Mucosa of rectum (tissue), 2 donors: ENCODE measurements around the gene SCN4A.
"Not testable (repeated sequence)": the region's sequence is repeated elsewhere in the genome, so short reads cannot be mapped to it uniquely, and the experiment has no call there.

ENCODE experiments used
- H3K27ac ChIP-seq, 2 donors: one replicate each; pipeline ENCODE4 v1.7.0; 2013; ENCODE audit warnings: inconsistent platforms in 2 of 2, low read depth in 2 of 2, low read length in 2 of 2
- H3K27me3 ChIP-seq, 2 donors: one replicate each; pipeline ENCODE4 v1.7.0; 2013; ENCODE audit warnings: low read length in 2 of 2; ENCODE audit not compliant: control insufficient read depth in 2 of 2, insufficient read depth in 2 of 2
- H3K36me3 ChIP-seq, 2 donors: one replicate each; pipeline ENCODE4 v1.7.0; 2013; ENCODE audit warnings: low read length in 2 of 2; ENCODE audit not compliant: control insufficient read depth in 2 of 2, insufficient read depth in 2 of 2
- H3K4me1 ChIP-seq, 2 donors: one replicate each; pipeline ENCODE4 v1.7.0; 2013; ENCODE audit warnings: low read length in 2 of 2, mild to moderate bottlenecking in 1 of 2; ENCODE audit not compliant: control insufficient read depth in 2 of 2, insufficient read depth in 2 of 2
- H3K4me3 ChIP-seq, 2 donors: one replicate each; pipeline ENCODE4 v1.7.0; 2013; ENCODE audit warnings: low read length in 2 of 2
- H3K9ac ChIP-seq, 2 donors: one replicate each; pipeline ENCODE4 v1.7.0; 2013; ENCODE audit warnings: low read length in 2 of 2, low read depth in 1 of 2, mild to moderate bottlenecking in 1 of 2
- H3K9me3 ChIP-seq, 2 donors: one replicate each; pipeline ENCODE4 v1.7.0; 2013; ENCODE audit warnings: low read length in 2 of 2; ENCODE audit not compliant: control insufficient read depth in 2 of 2
- donor health status: healthy.
- donor health status: Normal muscosa, but diverticular disease.

SCN4A gene

GRCh38 chr17:63972796-63973195, at the start of gene SCN4A:
Gene SCN4A, minus strand, starts transcription at chr17:63972918. Its CDS starts 77 bp downstream, at chr17:63972841.
- Histone ChIP-seq H3K9me3 (no peaks in the 10 kb centered on the region), H3K4me3 (no peak within 1 kb of the TSS), H3K36me3 (no peaks in the 10 kb centered on the region), H3K9ac (no peak within 1 kb of the TSS), H3K27me3 (no peaks in the 10 kb centered on the region), H3K27ac (no peak within 1 kb of the TSS), H3K4me1 (no peaks in the 10 kb centered on the region)

GRCh38 chr17:64020056-64020766, 47.5 kb upstream of the SCN4A start, which contains the start of gene ICAM2:
Gene ICAM2, minus strand, starts transcription at chr17:64020633. Its CDS starts 13,942 bp downstream, at chr17:64006691.
- Histone ChIP-seq H3K9me3 (no peaks in the 10 kb centered on the region), H3K27me3 (no peaks in the 10 kb centered on the region), H3K9ac (peak within 1 kb of the TSS; percentile 58 to 86), H3K4me1 (peaks cover 8 to 14% of the 10 kb centered on the region in 2 donors), H3K4me3 (peak within 1 kb of the TSS; percentile 75 to 87), H3K36me3 (no peaks in the 10 kb centered on the region), H3K27ac (peak within 1 kb of the TSS; percentile 72 to 86)

- Histone ChIP-seq H3K27ac (peak overlapping the region in 1 of 2 donors; percentile 86), H3K9ac (peak overlapping the region; percentile 58 to 86), H3K4me3 (peak overlapping the region in 1 of 2 donors; percentile 87), H3K4me1 (peaks cover 8 to 14% of the 10 kb centered on the region in 2 donors)
- H3K27me3 ChIP-seq, H3K36me3 ChIP-seq, H3K9me3 ChIP-seq: not testable (repeated sequence)
Measured at GRCh38 chr17:64019551-64019961, 46.8 kb upstream of the SCN4A start.

- Histone ChIP-seq H3K36me3 (no peaks in the 10 kb centered on the region), H3K27me3 (no peaks in the 10 kb centered on the region)
Measured at GRCh38 chr17:64017381-64017980, 44.8 kb upstream of the SCN4A start.

GRCh38 chr17:64016974-64017373, 44.3 kb upstream of the SCN4A start:
- Histone ChIP-seq H3K4me1 (peaks cover 8 to 9% of the 10 kb centered on the region in 2 donors), H3K27me3 (no peaks in the 10 kb centered on the region), H3K27ac (peak overlapping the region in 1 of 2 donors; percentile 12), H3K4me3 (no peak overlapping the region), H3K9me3 (no peaks in the 10 kb centered on the region), H3K36me3 (no peaks in the 10 kb centered on the region), H3K9ac (peak overlapping the region in 1 of 2 donors; percentile 26)

More at GRCh38 chr17:64017381-64017980, 44.8 kb upstream of the SCN4A start:
- H3K4me3 ChIP-seq, result no peak overlapping the region
- no peak overlapping the region for H3K9ac ChIP-seq
- H3K27ac ChIP-seq, result no peak overlapping the region
- H3K9me3 ChIP-seq, result no peaks in the 10 kb centered on the region
- peaks cover 8 to 9% of the 10 kb centered on the region in 2 donors for H3K4me1 ChIP-seq

- no peaks in the 10 kb centered on the region for H3K36me3 ChIP-seq
- H3K4me1 ChIP-seq, result peaks cover 8 to 9% of the 10 kb centered on the region in 2 donors
- H3K27ac ChIP-seq, result peak overlapping the region; percentile 12 to 13
- H3K27me3 ChIP-seq, result no peaks in the 10 kb centered on the region
- peak overlapping the region; percentile 19 to 29 for H3K4me3 ChIP-seq
- no peaks in the 10 kb centered on the region for H3K9me3 ChIP-seq
- H3K9ac ChIP-seq, result peak overlapping the region in 1 of 2 donors; percentile 31
Measured at GRCh38 chr17:64016231-64016784, 43.6 kb upstream of the SCN4A start.

- Histone ChIP-seq H3K4me3 (no peak overlapping the region), H3K36me3 (no peaks in the 10 kb centered on the region), H3K4me1 (peaks cover 4% of the 10 kb centered on the region in 2 donors), H3K27me3 (no peaks in the 10 kb centered on the region), H3K27ac (peak overlapping the region in 1 of 2 donors; percentile 24), H3K9ac (no peak overlapping the region), H3K9me3 (no peaks in the 10 kb centered on the region)
Measured at GRCh38 chr17:64015447-64015846, 42.7 kb upstream of the SCN4A start.

- Histone ChIP-seq H3K36me3 (no peaks in the 10 kb centered on the region), H3K9ac (no peak overlapping the region), H3K4me1 (peaks cover 4 to 11% of the 10 kb centered on the region in 2 donors), H3K27me3 (no peaks in the 10 kb centered on the region), H3K9me3 (no peaks in the 10 kb centered on the region), H3K4me3 (no peak overlapping the region), H3K27ac (no peak overlapping the region)
Measured at GRCh38 chr17:64009571-64010402, 37.1 kb upstream of the SCN4A start.

GRCh38 chr17:64008830-64009229, 36.1 kb upstream of the SCN4A start:
- H3K9me3 ChIP-seq, result no peaks in the 10 kb centered on the region
- peaks cover 4 to 11% of the 10 kb centered on the region in 2 donors for H3K4me1 ChIP-seq
- no peak overlapping the region for H3K4me3 ChIP-seq
- H3K36me3 ChIP-seq, result no peaks in the 10 kb centered on the region
- no peaks in the 10 kb centered on the region for H3K27me3 ChIP-seq
- H3K27ac ChIP-seq, result peak overlapping the region in 1 of 2 donors; percentile 9
- H3K9ac ChIP-seq, result no peak overlapping the region
